Natural killer cell (primary cell): ENCODE results near the gene ANKRD13A. TPM values are rescaled to one million over a fixed set of nuclear protein-coding genes. Genes with fewer than 3 reads are reported as not detected.

Experiments
- ATAC-seq, 3 donors: fragments of 150-1000 bp in 2 of 3; fragments of 200-7000 bp in 1 of 3; cut with Tn5 transposase; 1 replicate in 1 of 3; 2 replicates in 2 of 3; pipeline ENCODE4 v1.10.0; 2021; ENCODE audit warnings: mild to moderate bottlenecking in 2 of 3, moderate library complexity in 2 of 3
- DNase-seq, 2 donors: peaks; one replicate each; pipeline versions ENCODE4 v3.0.0 to v3.0.0-alpha.2; 2013 to 2021; ENCODE audit warnings: mixed read lengths in 1 of 2
- H3K27ac ChIP-seq: one replicate; pipeline ENCODE4 v1.5.1; 2013; ENCODE audit warnings: mild to moderate bottlenecking, low read length
- H3K27me3 ChIP-seq: one replicate; pipeline ENCODE4 v1.6.1; 2013; ENCODE audit warnings: low read length; ENCODE audit not compliant: control insufficient read depth, insufficient read depth
- H3K36me3 ChIP-seq: one replicate; pipeline ENCODE4 v1.6.1; 2013; ENCODE audit warnings: low read length; ENCODE audit not compliant: control insufficient read depth, insufficient read depth
- H3K4me1 ChIP-seq: one replicate; pipeline ENCODE4 v1.6.1; 2013; ENCODE audit warnings: low read length; ENCODE audit not compliant: control insufficient read depth, insufficient read depth
- H3K4me3 ChIP-seq: one replicate; pipeline ENCODE4 v1.5.1; 2013; ENCODE audit warnings: low read length
- H3K9me3 ChIP-seq: one replicate; pipeline ENCODE4 v1.6.1; 2013; ENCODE audit warnings: low read length; ENCODE audit not compliant: control insufficient read depth, insufficient read depth
- H3K27ac Mint-ChIP-seq, 2 donors: one replicate each; pipeline ENCODE4 v1.8.0; 2022; ENCODE audit warnings: mild to moderate bottlenecking in 2 of 2, mixed read lengths in 2 of 2, moderate library complexity in 1 of 2
- H3K27me3 Mint-ChIP-seq, 2 donors: one replicate each; pipeline ENCODE4 v1.8.0; 2022; ENCODE audit warnings: low read depth in 2 of 2, mixed read lengths in 2 of 2
- H3K36me3 Mint-ChIP-seq: one replicate; pipeline ENCODE4 v1.8.0; 2022; ENCODE audit warnings: mixed read lengths
- H3K4me1 Mint-ChIP-seq, 2 donors: one replicate each; pipeline ENCODE4 v1.8.0; 2022; ENCODE audit warnings: mixed read lengths in 2 of 2
- H3K4me3 Mint-ChIP-seq: one replicate; pipeline ENCODE4 v1.8.0; 2022; ENCODE audit warnings: mild to moderate bottlenecking, moderate library complexity, mixed read lengths
- H3K9me3 Mint-ChIP-seq, 2 donors: one replicate each; pipeline ENCODE4 v1.8.0; 2022; ENCODE audit warnings: mixed read lengths in 2 of 2
- WGBS: methylation state at CpG from one replicate; pipeline ENCODE4 v1.1.7; 2013; ENCODE audit warnings: missing lambda C conversion rate; ENCODE audit not compliant: insufficient coverage; 5-methylcytosine and 5-hydroxymethylcytosine counted together
- intact Hi-C: fragments of 100-400 bp; cut with micrococcal nuclease; formaldehyde crosslinking; loops from one replicate; pipeline ENCODE4 v1.14.2; 2022
- total RNA-seq, 4 donors: library from RNA; stranded (reverse); fragments of 120-200 nt in 1 of 4; gene quantifications; one replicate each; pipeline versions ENCODE4 v1.2.3 to v1.2.4, GENCODE V29; 2013 to 2022
- TF ChIP-seq, protein P1 (sequence below): fragments of 200-600 bp; IDR thresholded peaks from one replicate; pipeline ENCODE4 v1.8.0; 2022; ENCODE audit warnings: antibody characterized with exemption

Gene ANKRD13A
- total RNA-seq, 3 donors from 2014 or later (not counting 1 experiment from before 2014, with no cell fraction given), result 74.9 to 93.6 (median 90.7) TPM

DNA sequence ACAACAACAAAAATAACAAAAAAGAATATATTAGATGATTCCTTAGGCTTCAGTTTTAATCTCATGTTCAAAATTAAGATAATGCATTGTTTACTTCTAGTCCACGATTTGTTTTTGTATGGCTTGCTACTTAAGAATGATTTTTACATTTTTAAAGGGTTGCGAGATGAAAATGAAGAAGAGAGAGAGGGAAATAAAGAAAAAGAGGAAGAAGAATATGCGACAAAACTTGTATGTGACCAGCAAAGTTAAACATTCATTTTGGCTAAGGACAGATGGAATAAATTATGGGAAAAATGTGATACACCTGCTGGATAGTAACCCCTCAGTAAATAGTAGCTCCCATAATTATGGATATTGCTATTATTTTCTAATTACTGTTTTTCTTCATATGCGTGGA lies 1.8 kb upstream of the ANKRD13A start:
- peaks cover 52 to 65% of the 10 kb centered on the region in 2 donors for H3K4me1 Mint-ChIP-seq
- no peak for ATAC-seq
- H3K27me3 ChIP-seq, result no peaks in the 10 kb centered on the region
- peak overlapping the region; percentile 91 for H3K4me3 Mint-ChIP-seq
- TF ChIP-seq, protein P1, sequence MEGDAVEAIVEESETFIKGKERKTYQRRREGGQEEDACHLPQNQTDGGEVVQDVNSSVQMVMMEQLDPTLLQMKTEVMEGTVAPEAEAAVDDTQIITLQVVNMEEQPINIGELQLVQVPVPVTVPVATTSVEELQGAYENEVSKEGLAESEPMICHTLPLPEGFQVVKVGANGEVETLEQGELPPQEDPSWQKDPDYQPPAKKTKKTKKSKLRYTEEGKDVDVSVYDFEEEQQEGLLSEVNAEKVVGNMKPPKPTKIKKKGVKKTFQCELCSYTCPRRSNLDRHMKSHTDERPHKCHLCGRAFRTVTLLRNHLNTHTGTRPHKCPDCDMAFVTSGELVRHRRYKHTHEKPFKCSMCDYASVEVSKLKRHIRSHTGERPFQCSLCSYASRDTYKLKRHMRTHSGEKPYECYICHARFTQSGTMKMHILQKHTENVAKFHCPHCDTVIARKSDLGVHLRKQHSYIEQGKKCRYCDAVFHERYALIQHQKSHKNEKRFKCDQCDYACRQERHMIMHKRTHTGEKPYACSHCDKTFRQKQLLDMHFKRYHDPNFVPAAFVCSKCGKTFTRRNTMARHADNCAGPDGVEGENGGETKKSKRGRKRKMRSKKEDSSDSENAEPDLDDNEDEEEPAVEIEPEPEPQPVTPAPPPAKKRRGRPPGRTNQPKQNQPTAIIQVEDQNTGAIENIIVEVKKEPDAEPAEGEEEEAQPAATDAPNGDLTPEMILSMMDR, result no peak
- no peak for DNase-seq
- H3K36me3 ChIP-seq, result peaks cover 1% of the 10 kb centered on the region
- 74% methylated on average over 3 of the region's 4 CpGs for WGBS
- H3K4me3 ChIP-seq, result no peak overlapping the region
- H3K27ac Mint-ChIP-seq, result peak overlapping the region; percentile 93 to 96
- intact Hi-C loops, result loop anchor here (5.0 to 10.0 kb wide), 5 partner anchors 50 to 425 kb away; partner anchors contain the start of genes C12orf76, FAM222A, GLTP and MMAB
- no peaks in the 10 kb centered on the region for H3K9me3 ChIP-seq
- H3K9me3 Mint-ChIP-seq, result no peaks in the 10 kb centered on the region
- no peaks in the 10 kb centered on the region for H3K27me3 Mint-ChIP-seq
- H3K36me3 Mint-ChIP-seq, result no peaks in the 10 kb centered on the region
- peaks cover 41% of the 10 kb centered on the region for H3K4me1 ChIP-seq
- no peak overlapping the region for H3K27ac ChIP-seq

GRCh38 chr12:109998241-109998903 lies 858 bp upstream of the ANKRD13A start:
- Histone ChIP-seq H3K27me3 (no peaks in the 10 kb centered on the region), H3K4me1 (peaks cover 42% of the 10 kb centered on the region), H3K27ac (peak overlapping the region; percentile 96), H3K4me3 (peak overlapping the region; percentile 89), H3K36me3 (peaks cover under 1% of the 10 kb centered on the region), H3K9me3 (no peaks in the 10 kb centered on the region)
- Mint-ChIP-seq H3K4me3 (peak overlapping the region; percentile 91), H3K27ac (peak overlapping the region; percentile 93 to 96), H3K4me1 (peaks cover 47 to 69% of the 10 kb centered on the region in 2 donors), H3K27me3 (no peaks in the 10 kb centered on the region), H3K36me3 (no peaks in the 10 kb centered on the region), H3K9me3 (no peaks in the 10 kb centered on the region)
- ATAC-seq (no peak), DNase-seq (peak in 1 of 2 donors; percentile 21)
- intact Hi-C loops, result loop anchor here (5.0 to 10.0 kb wide), 5 partner anchors 49 to 426 kb away; partner anchors contain the start of genes C12orf76, FAM222A, GLTP and MMAB
- TF ChIP-seq, protein P1, result no peak
- WGBS, result 60% methylated on average over 8 of the region's 9 CpGs

DNA sequence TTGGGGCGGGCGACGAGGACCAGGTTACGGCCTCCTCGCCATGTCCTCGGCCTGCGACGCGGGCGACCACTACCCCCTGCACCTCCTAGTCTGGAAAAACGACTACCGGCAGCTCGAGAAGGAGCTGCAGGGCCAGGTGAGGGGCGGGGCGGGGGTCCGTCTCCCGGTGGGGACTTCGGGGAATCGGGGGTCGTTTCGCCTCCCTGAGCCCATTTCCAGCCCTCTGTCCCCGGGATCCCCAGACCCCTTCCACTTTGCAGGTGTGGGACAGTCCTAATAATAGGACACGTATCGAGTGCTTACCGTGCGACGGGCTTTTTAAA lies 380 bp downstream of the ANKRD13A start:
- no peaks in the 10 kb centered on the region for H3K9me3 Mint-ChIP-seq
- H3K4me3 Mint-ChIP-seq, result peak overlapping the region; percentile 97
- ATAC-seq (no peak), DNase-seq (no peak)
- peaks cover 53% of the 10 kb centered on the region for H3K4me1 ChIP-seq
- H3K4me3 ChIP-seq, result peak overlapping the region; percentile 89
- H3K4me1 Mint-ChIP-seq, result peaks cover 41 to 61% of the 10 kb centered on the region in 2 donors
- H3K27me3 ChIP-seq, result no peaks in the 10 kb centered on the region
- peaks cover 2% of the 10 kb centered on the region for H3K36me3 ChIP-seq
- intact Hi-C loops, result loop anchor here (5.0 to 10.0 kb wide), 5 partner anchors 48 to 427 kb away; partner anchors contain the start of genes C12orf76, FAM222A, GLTP and MMAB
- no peaks in the 10 kb centered on the region for H3K27me3 Mint-ChIP-seq
- TF ChIP-seq, protein P1, result no peak
- H3K27ac ChIP-seq, result peak overlapping the region; percentile 50
- peak overlapping the region; percentile 82 to 96 for H3K27ac Mint-ChIP-seq
- H3K9me3 ChIP-seq, result no peaks in the 10 kb centered on the region
- WGBS, result under 1% methylated on average over 25 of the region's 27 CpGs
- no peaks in the 10 kb centered on the region for H3K36me3 Mint-ChIP-seq
